ENCODE data around the gene HMCN2. TPM values are rescaled to one million over a fixed set of nuclear protein-coding genes. Genes with fewer than 3 reads are reported as not detected.

The HMCN2 gene
- total RNA-seq, 1 experiment from 2014 or later: 5.6 TPM

DNA sequence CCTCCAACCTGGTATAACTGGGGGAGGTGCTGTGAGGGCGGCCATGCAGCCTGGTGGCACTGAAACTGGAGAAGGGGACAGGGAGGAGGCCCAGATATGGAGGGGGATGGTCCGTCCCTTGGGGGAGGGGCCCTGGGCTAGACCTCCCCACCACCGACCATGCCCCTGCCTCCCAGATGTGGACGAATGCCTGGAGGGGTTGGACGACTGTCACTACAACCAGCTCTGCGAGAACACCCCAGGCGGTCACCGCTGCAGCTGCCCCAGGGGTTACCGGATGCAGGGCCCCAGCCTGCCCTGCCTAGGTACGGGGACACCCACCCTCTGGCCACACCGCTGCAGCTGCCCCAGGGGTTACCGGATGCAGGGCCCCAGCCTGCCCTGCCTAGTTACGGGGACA is 163.8 kb downstream of the HMCN2 start:
- DNase-seq (ENCODE audit: low spot score): no peak
- ChIA-PET CTCF (interaction anchor here (0.6 kb wide), 1 partner anchor 244 kb away, joined by 4 read pairs; no protein-coding TSS in a partner anchor), POLR2A (no interaction called here)
- Mint-ChIP-seq H3K27ac (no peak overlapping the region), H3K36me3 (no peaks in the 10 kb centered on the region), H3K27me3 (ENCODE audit: low read depth) (peaks cover 21% of the 10 kb centered on the region), H3K4me1 (peaks cover 14% of the 10 kb centered on the region), H3K9me3 (no peaks in the 10 kb centered on the region), H3K4me3 (no peak overlapping the region)
- ATAC-seq: no peak
- TF ChIP-seq, protein P1, sequence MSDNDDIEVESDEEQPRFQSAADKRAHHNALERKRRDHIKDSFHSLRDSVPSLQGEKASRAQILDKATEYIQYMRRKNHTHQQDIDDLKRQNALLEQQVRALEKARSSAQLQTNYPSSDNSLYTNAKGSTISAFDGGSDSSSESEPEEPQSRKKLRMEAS (CRISPR knock-in tag; IDR thresholded peaks at IDR 0.05): no peak
- TF ChIP-seq, protein P2, sequence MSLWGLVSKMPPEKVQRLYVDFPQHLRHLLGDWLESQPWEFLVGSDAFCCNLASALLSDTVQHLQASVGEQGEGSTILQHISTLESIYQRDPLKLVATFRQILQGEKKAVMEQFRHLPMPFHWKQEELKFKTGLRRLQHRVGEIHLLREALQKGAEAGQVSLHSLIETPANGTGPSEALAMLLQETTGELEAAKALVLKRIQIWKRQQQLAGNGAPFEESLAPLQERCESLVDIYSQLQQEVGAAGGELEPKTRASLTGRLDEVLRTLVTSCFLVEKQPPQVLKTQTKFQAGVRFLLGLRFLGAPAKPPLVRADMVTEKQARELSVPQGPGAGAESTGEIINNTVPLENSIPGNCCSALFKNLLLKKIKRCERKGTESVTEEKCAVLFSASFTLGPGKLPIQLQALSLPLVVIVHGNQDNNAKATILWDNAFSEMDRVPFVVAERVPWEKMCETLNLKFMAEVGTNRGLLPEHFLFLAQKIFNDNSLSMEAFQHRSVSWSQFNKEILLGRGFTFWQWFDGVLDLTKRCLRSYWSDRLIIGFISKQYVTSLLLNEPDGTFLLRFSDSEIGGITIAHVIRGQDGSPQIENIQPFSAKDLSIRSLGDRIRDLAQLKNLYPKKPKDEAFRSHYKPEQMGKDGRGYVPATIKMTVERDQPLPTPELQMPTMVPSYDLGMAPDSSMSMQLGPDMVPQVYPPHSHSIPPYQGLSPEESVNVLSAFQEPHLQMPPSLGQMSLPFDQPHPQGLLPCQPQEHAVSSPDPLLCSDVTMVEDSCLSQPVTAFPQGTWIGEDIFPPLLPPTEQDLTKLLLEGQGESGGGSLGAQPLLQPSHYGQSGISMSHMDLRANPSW (CRISPR knock-in tag; conservative IDR thresholded peaks at IDR 0.05; ENCODE audit: low read depth): no peak
- TF ChIP-seq, protein P3, sequence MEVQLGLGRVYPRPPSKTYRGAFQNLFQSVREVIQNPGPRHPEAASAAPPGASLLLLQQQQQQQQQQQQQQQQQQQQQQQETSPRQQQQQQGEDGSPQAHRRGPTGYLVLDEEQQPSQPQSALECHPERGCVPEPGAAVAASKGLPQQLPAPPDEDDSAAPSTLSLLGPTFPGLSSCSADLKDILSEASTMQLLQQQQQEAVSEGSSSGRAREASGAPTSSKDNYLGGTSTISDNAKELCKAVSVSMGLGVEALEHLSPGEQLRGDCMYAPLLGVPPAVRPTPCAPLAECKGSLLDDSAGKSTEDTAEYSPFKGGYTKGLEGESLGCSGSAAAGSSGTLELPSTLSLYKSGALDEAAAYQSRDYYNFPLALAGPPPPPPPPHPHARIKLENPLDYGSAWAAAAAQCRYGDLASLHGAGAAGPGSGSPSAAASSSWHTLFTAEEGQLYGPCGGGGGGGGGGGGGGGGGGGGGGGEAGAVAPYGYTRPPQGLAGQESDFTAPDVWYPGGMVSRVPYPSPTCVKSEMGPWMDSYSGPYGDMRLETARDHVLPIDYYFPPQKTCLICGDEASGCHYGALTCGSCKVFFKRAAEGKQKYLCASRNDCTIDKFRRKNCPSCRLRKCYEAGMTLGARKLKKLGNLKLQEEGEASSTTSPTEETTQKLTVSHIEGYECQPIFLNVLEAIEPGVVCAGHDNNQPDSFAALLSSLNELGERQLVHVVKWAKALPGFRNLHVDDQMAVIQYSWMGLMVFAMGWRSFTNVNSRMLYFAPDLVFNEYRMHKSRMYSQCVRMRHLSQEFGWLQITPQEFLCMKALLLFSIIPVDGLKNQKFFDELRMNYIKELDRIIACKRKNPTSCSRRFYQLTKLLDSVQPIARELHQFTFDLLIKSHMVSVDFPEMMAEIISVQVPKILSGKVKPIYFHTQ (CRISPR knock-in tag; IDR thresholded peaks at IDR 0.05): no peak
- TF ChIP-seq NR2C2 (CRISPR knock-in tag; IDR thresholded peaks at IDR 0.05): no peak

DNA sequence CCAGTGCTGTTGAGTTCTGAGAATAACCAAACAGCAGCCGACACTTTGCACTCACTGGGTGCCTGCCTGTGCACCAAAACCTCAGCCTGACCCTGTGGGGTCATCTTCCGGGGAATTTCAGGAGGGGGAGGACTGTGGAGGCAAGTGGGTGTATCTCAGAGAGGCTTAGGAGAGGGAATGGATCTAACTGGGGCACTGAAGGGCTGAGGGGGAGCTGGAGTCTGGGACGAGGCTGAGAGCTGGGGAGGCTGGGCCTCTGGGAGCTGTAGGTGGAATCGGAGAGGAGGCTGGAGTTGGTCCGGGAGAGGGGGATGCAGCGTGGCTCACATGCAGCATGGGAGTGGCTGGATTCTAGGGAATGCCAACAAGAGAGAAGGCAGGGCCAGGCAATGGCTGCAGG is 164.3 kb downstream of the HMCN2 start:
- ChIA-PET CTCF (interaction anchor here (0.6 kb wide), 1 partner anchor 244 kb away, joined by 4 read pairs; no protein-coding TSS in a partner anchor), POLR2A (no interaction called here)
- no peak for TF ChIP-seq HMGA2 (CRISPR knock-in tag; IDR thresholded peaks at IDR 0.05)
- TF ChIP-seq NR3C1 (CRISPR knock-in tag; conservative IDR thresholded peaks at IDR 0.05; ENCODE audit: low read depth): no peak
- no peak for TF ChIP-seq CBFB (CRISPR knock-in tag; IDR thresholded peaks at IDR 0.05; ENCODE audit: low read depth)
- TF ChIP-seq, protein P4, sequence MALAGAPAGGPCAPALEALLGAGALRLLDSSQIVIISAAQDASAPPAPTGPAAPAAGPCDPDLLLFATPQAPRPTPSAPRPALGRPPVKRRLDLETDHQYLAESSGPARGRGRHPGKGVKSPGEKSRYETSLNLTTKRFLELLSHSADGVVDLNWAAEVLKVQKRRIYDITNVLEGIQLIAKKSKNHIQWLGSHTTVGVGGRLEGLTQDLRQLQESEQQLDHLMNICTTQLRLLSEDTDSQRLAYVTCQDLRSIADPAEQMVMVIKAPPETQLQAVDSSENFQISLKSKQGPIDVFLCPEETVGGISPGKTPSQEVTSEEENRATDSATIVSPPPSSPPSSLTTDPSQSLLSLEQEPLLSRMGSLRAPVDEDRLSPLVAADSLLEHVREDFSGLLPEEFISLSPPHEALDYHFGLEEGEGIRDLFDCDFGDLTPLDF (CRISPR knock-in tag; IDR thresholded peaks at IDR 0.05): no peak
- no peak for TF ChIP-seq ZNF396 (CRISPR knock-in tag; IDR thresholded peaks at IDR 0.05; ENCODE audit: borderline replicate concordance)
- TF ChIP-seq GRHL2 (CRISPR knock-in tag; IDR thresholded peaks at IDR 0.05; ENCODE audit: insufficient replicate concordance, severe bottlenecking): no peak
- TF ChIP-seq, protein P5, sequence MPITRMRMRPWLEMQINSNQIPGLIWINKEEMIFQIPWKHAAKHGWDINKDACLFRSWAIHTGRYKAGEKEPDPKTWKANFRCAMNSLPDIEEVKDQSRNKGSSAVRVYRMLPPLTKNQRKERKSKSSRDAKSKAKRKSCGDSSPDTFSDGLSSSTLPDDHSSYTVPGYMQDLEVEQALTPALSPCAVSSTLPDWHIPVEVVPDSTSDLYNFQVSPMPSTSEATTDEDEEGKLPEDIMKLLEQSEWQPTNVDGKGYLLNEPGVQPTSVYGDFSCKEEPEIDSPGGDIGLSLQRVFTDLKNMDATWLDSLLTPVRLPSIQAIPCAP (CRISPR knock-in tag; IDR thresholded peaks at IDR 0.05): no peak
- TF ChIP-seq, protein P6, sequence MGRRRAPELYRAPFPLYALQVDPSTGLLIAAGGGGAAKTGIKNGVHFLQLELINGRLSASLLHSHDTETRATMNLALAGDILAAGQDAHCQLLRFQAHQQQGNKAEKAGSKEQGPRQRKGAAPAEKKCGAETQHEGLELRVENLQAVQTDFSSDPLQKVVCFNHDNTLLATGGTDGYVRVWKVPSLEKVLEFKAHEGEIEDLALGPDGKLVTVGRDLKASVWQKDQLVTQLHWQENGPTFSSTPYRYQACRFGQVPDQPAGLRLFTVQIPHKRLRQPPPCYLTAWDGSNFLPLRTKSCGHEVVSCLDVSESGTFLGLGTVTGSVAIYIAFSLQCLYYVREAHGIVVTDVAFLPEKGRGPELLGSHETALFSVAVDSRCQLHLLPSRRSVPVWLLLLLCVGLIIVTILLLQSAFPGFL (CRISPR knock-in tag; IDR thresholded peaks at IDR 0.05; ENCODE audit: borderline replicate concordance): no peak
- no peak for TF ChIP-seq MXD4 (CRISPR knock-in tag; IDR thresholded peaks at IDR 0.05; ENCODE audit: borderline replicate concordance)
- TF ChIP-seq, protein P7, sequence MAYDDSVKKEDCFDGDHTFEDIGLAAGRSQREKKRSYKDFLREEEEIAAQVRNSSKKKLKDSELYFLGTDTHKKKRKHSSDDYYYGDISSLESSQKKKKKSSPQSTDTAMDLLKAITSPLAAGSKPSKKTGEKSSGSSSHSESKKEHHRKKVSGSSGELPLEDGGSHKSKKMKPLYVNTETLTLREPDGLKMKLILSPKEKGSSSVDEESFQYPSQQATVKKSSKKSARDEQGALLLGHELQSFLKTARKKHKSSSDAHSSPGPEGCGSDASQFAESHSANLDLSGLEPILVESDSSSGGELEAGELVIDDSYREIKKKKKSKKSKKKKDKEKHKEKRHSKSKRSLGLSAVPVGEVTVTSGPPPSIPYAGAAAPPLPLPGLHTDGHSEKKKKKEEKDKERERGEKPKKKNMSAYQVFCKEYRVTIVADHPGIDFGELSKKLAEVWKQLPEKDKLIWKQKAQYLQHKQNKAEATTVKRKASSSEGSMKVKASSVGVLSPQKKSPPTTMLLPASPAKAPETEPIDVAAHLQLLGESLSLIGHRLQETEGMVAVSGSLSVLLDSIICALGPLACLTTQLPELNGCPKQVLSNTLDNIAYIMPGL (CRISPR knock-in tag; IDR thresholded peaks at IDR 0.05): no peak
- TF ChIP-seq, protein P8, sequence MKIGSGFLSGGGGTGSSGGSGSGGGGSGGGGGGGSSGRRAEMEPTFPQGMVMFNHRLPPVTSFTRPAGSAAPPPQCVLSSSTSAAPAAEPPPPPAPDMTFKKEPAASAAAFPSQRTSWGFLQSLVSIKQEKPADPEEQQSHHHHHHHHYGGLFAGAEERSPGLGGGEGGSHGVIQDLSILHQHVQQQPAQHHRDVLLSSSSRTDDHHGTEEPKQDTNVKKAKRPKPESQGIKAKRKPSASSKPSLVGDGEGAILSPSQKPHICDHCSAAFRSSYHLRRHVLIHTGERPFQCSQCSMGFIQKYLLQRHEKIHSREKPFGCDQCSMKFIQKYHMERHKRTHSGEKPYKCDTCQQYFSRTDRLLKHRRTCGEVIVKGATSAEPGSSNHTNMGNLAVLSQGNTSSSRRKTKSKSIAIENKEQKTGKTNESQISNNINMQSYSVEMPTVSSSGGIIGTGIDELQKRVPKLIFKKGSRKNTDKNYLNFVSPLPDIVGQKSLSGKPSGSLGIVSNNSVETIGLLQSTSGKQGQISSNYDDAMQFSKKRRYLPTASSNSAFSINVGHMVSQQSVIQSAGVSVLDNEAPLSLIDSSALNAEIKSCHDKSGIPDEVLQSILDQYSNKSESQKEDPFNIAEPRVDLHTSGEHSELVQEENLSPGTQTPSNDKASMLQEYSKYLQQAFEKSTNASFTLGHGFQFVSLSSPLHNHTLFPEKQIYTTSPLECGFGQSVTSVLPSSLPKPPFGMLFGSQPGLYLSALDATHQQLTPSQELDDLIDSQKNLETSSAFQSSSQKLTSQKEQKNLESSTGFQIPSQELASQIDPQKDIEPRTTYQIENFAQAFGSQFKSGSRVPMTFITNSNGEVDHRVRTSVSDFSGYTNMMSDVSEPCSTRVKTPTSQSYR (CRISPR knock-in tag; IDR thresholded peaks at IDR 0.05): no peak
- TF ChIP-seq PRRX2 (CRISPR knock-in tag; IDR thresholded peaks at IDR 0.05): no peak
- Mint-ChIP-seq H3K4me3 (no peak overlapping the region), H3K4me1 (peaks cover 14% of the 10 kb centered on the region), H3K36me3 (no peaks in the 10 kb centered on the region), H3K27ac (no peak overlapping the region), H3K9me3 (no peaks in the 10 kb centered on the region), H3K27me3 (ENCODE audit: low read depth) (peaks cover 26% of the 10 kb centered on the region)
- no peak for ATAC-seq
- no peak for DNase-seq (ENCODE audit: low spot score)

Data from WTC11 (cell line).